Neural crest cell (in vitro differentiated cells): ENCODE measurements around the gene ELK4. TPM values are rescaled to one million over a fixed set of nuclear protein-coding genes. Genes with fewer than 3 reads are reported as not detected.
A peak's percentile ranks its signal among the peaks of the same experiment; 100 is the strongest.

ENCODE experiments used
- DNase-seq: peaks from one replicate; pipeline ENCODE4 v3.0.0; 2021; ENCODE audit warnings: low read depth, mixed read lengths, low spot score
- H3K27ac Mint-ChIP-seq: one replicate; pipeline ENCODE4 v1.8.0; 2021; ENCODE audit warnings: mild to moderate bottlenecking, mixed read lengths; ENCODE audit not compliant: unreplicated experiment
- H3K27me3 Mint-ChIP-seq: 2 replicates; pipeline ENCODE4 v1.8.0; 2021; ENCODE audit warnings: low read depth, mild to moderate bottlenecking, mixed read lengths
- H3K36me3 Mint-ChIP-seq: 2 replicates; pipeline ENCODE4 v1.8.0; 2021; ENCODE audit warnings: low read depth, mild to moderate bottlenecking, mixed read lengths
- H3K4me1 Mint-ChIP-seq: 2 replicates; pipeline ENCODE4 v1.8.0; 2021; ENCODE audit warnings: mixed read lengths
- H3K4me3 Mint-ChIP-seq: one replicate; pipeline ENCODE4 v1.8.0; 2021; ENCODE audit warnings: mild to moderate bottlenecking, mixed read lengths
- H3K9me3 Mint-ChIP-seq: 2 replicates; pipeline ENCODE4 v1.8.0; 2021; ENCODE audit warnings: mixed read lengths
- total RNA-seq: library from RNA; stranded (reverse); gene quantifications from 2 replicates; pipeline ENCODE4 v1.2.1, GENCODE V29; 2021
- TF ChIP-seq, protein P1 (sequence below): fragments of 200-600 bp; sonication (generic); conservative IDR thresholded peaks from 2 replicates; pipeline ENCODE4 v1.5.0; 2021; ENCODE audit warnings: antibody characterized with exemption, mild to moderate bottlenecking

The ELK4 gene
- total RNA-seq, 1 donor from 2014 or later, result 30.1 TPM

DNA sequence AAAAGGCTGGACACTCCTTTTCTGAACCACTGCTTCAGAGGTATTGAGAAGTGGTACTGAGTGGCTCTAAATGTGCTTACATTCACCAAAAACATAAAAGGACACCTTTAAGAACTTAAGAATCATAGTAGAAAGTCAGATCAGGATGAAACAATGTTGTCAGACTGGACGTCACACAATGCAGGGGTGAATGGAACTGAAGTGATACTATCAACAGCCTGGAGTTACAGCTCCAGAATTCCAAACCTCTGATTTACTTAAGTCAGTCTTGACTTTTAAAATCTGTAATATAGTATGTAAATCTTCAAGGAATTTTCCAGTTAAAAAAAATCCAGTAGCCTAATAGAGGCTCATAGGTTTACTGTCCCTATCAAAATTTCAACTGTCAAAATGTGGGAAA lies 19.3 kb downstream of the ELK4 start:
- no peak overlapping the region for H3K4me3 Mint-ChIP-seq

GRCh38 chr1:205612104-205612503 lies 19.7 kb downstream of the ELK4 start:
- Mint-ChIP-seq H3K4me1 (no peaks in the 10 kb centered on the region), H3K36me3 (peaks cover 5% of the 10 kb centered on the region), H3K4me3 (no peak overlapping the region)

More for the DNA sequence above, 19.3 kb downstream of the ELK4 start:
- Mint-ChIP-seq H3K9me3 (no peaks in the 10 kb centered on the region), H3K4me1 (no peaks in the 10 kb centered on the region), H3K36me3 (peaks cover 5% of the 10 kb centered on the region), H3K27me3 (no peaks in the 10 kb centered on the region), H3K27ac (no peak overlapping the region)
- TF ChIP-seq, protein P1, sequence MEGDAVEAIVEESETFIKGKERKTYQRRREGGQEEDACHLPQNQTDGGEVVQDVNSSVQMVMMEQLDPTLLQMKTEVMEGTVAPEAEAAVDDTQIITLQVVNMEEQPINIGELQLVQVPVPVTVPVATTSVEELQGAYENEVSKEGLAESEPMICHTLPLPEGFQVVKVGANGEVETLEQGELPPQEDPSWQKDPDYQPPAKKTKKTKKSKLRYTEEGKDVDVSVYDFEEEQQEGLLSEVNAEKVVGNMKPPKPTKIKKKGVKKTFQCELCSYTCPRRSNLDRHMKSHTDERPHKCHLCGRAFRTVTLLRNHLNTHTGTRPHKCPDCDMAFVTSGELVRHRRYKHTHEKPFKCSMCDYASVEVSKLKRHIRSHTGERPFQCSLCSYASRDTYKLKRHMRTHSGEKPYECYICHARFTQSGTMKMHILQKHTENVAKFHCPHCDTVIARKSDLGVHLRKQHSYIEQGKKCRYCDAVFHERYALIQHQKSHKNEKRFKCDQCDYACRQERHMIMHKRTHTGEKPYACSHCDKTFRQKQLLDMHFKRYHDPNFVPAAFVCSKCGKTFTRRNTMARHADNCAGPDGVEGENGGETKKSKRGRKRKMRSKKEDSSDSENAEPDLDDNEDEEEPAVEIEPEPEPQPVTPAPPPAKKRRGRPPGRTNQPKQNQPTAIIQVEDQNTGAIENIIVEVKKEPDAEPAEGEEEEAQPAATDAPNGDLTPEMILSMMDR, result no peak
- DNase-seq, result no peak

GRCh38 chr1:205610901-205611466 lies 20.8 kb downstream of the ELK4 start:
- TF ChIP-seq, protein P1, result no peak
- Mint-ChIP-seq H3K4me3 (no peak overlapping the region), H3K27me3 (no peaks in the 10 kb centered on the region), H3K36me3 (peaks cover 7% of the 10 kb centered on the region), H3K9me3 (no peaks in the 10 kb centered on the region), H3K27ac (no peak overlapping the region), H3K4me1 (no peaks in the 10 kb centered on the region)
- no peak for DNase-seq

More at GRCh38 chr1:205612104-205612503, 19.7 kb downstream of the ELK4 start:
- Mint-ChIP-seq H3K27me3 (no peaks in the 10 kb centered on the region), H3K27ac (no peak overlapping the region), H3K9me3 (no peaks in the 10 kb centered on the region)
- TF ChIP-seq, protein P1, result no peak
- no peak for DNase-seq

GRCh38 chr1:205610036-205610435 lies 21.8 kb downstream of the ELK4 start:
- Mint-ChIP-seq H3K27ac (peak overlapping the region; percentile 14), H3K4me3 (no peak overlapping the region), H3K27me3 (no peaks in the 10 kb centered on the region), H3K4me1 (no peaks in the 10 kb centered on the region), H3K9me3 (no peaks in the 10 kb centered on the region), H3K36me3 (peaks cover 4% of the 10 kb centered on the region)
- no peak for DNase-seq
- TF ChIP-seq, protein P1, result no peak

DNA sequence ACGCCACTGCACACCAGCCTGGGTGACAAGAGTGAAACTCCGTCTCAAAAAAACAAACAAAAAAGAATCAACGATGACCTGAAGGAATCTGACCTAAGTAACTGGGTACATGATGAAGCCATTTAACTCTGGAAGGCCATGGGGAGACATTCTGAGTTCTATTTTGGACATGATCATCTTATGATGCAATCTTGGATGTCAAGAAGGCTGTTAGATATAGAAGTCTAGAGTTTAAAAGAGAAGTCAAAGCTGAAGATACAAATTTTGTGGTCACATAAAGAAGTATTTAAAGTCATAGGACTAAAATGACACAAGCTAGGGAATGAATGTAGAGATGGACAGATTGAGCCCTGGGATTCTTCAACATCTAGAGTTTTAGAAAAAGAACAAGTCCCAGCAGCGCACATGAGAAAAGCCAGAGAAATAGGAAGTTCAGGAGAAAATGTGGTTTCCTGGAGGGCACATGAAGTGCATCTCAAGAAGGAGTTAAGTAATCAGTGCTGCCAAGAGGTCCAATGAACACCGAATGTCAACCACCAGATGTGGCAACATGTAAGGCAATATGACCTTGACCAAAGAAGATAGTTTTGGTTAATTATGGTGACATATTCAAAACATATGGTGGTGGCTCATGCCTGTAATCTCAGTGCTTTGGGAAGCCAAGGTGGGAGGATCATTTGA lies 26.8 kb downstream of the ELK4 start:
- Mint-ChIP-seq H3K27me3 (no peaks in the 10 kb centered on the region), H3K27ac (no peak overlapping the region), H3K4me1 (no peaks in the 10 kb centered on the region), H3K36me3 (peaks cover 17% of the 10 kb centered on the region), H3K4me3 (no peak overlapping the region), H3K9me3 (peaks cover 4% of the 10 kb centered on the region)
- no peak for DNase-seq
- TF ChIP-seq, protein P1, result no peak
